Body of pancreas (tissue), 4 donors: ENCODE data around the gene SDR39U1. TPM values are rescaled to one million over a fixed set of nuclear protein-coding genes. Genes with fewer than 3 reads are reported as not detected.

Source experiments
- ATAC-seq: fragments of 150-250 bp; one replicate; pipeline ENCODE4 v1.9.1; 2016
- DNase-seq, 4 donors: peaks; one replicate each; pipeline ENCODE4 v3.0.0-alpha.2; 2019
- H3K27ac ChIP-seq, 4 donors: fragments of 200-600 bp; sonication (generic); 1 replicate in 3 of 4; 2 replicates in 1 of 4; pipeline versions ENCODE4 v1.5.1 to v1.6.1; 2016 to 2019; ENCODE audit warnings: mild to moderate bottlenecking in 1 of 4, mixed read lengths in 1 of 4, moderate library complexity in 1 of 4
- H3K27me3 ChIP-seq, 2 donors: fragments of 200-600 bp; sonication (generic); one replicate each; pipeline ENCODE4 v1.6.0; 2016; ENCODE audit warnings: mild to moderate bottlenecking in 1 of 2
- H3K36me3 ChIP-seq, 2 donors: fragments of 200-600 bp; sonication (generic); replicated peaks in 1 of 2; 2 replicates each; pipeline ENCODE4 v1.5.1; 2016; ENCODE audit warnings: low read depth in 2 of 2; ENCODE audit not compliant: insufficient read depth in 1 of 2
- H3K4me1 ChIP-seq: fragments of 200-600 bp; sonication (generic); one replicate; pipeline ENCODE4 v1.6.0; 2016
- H3K4me3 ChIP-seq, 2 donors: fragments of 200-600 bp; sonication (generic); 1 replicate in 1 of 2; 2 replicates in 1 of 2; pipeline ENCODE4 v1.5.1; 2016 to 2019
- H3K9me3 ChIP-seq, 3 donors: fragments of 200-600 bp; sonication (generic); 1 replicate in 2 of 3; 2 replicates in 1 of 3; pipeline ENCODE4 v1.5.1; 2016
- CTCF ChIP-seq, 7 experiments: fragments of 450-650 bp in 4 of 7; fragments of 200-600 bp in 3 of 7; sonication (generic) in 3 of 7; IDR thresholded peaks; one replicate each; pipeline ENCODE4 v1.5.1; 2016 to 2019; ENCODE audit warnings: antibody characterized with exemption in 7 of 7
- POLR2A ChIP-seq, 3 donors: fragments of 450-650 bp; IDR thresholded peaks; one replicate each; pipeline ENCODE4 v1.6.1; 2016; ENCODE audit warnings: antibody characterized with exemption in 3 of 3, mild to moderate bottlenecking in 2 of 3
- WGBS, 2 donors: methylation state at CpG; one replicate each; pipeline ENCODE4 v1.1.5; 2017; 5-methylcytosine and 5-hydroxymethylcytosine counted together
- intact Hi-C: fragments of 100-400 bp; cut with DNase I; formaldehyde crosslinking; loops from one replicate; pipeline ENCODE4 v1.15.1; 2023
- total RNA-seq, 2 donors: library from RNA; depleted of rRNA; stranded (reverse); fragments of >200 nt; gene quantifications; one replicate each; pipeline ENCODE4 v1.1.0, GENCODE V29; 2016

SDR39U1 gene
- total RNA-seq, 2 donors from 2014 or later, result 34.8 to 63.6 TPM

- H3K27ac ChIP-seq, result peak overlapping the region in 3 of 4 donors; percentile 39 to 58 (median 55)
- TF ChIP-seq CTCF (IDR thresholded peaks at IDR 0.05), result no peak
- TF ChIP-seq POLR2A (IDR thresholded peaks at IDR 0.05), result no peak
- no peaks in the 10 kb centered on the region for H3K27me3 ChIP-seq
- WGBS, 2 donors, result 55 to 57% methylated on average over 6 of the region's 6 CpGs
- no peaks in the 10 kb centered on the region for H3K9me3 ChIP-seq
- intact Hi-C loops, result loop anchor here (10.0 kb wide), 1 partner anchor 101 kb away; the partner anchor contains the start of genes ADCY4 and RIPK3
- DNase-seq, result no peak
- H3K4me3 ChIP-seq, result no peak overlapping the region
- ATAC-seq, result no peak
- H3K36me3 ChIP-seq, result peaks cover 9 to 16% of the 10 kb centered on the region in 2 donors
- peaks cover 43% of the 10 kb centered on the region for H3K4me1 ChIP-seq
Observed at GRCh38 chr14:24435998-24436354, 6.6 kb downstream of the SDR39U1 start.

DNA sequence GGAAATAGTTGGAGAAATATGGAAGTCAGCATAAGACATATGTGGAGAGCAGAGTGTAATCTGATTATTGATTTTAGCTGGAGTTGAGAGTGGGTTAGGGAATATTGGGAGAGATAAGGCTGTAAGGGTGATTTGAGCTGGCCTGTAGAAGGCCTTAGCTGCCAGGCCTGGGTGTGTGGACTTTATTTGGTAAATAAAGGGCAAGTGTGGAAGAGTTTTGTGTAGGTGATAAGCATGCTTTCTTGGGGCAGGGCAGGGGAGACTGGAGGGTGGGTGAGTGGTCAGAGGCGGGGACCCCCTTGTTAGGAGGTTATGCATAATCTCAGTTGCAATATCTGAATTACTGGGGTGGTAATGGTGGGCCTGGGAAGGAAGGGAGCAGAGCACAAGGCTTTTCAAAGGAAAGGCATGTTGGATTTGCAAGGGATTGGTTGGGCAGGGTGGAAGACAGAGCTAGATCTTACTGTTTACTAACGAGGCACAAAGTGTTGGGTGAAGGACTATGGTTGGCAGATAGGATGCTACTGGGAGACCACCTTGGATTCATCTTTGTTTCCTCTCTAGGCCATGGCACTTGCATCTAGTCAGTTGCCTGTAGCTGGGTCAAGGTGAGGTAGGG is 7.3 kb downstream of the SDR39U1 start:
- peaks cover 9 to 16% of the 10 kb centered on the region in 2 donors for H3K36me3 ChIP-seq
- 66 to 68% methylated on average over 2 of the region's 2 CpGs for WGBS, 2 donors

DNA sequence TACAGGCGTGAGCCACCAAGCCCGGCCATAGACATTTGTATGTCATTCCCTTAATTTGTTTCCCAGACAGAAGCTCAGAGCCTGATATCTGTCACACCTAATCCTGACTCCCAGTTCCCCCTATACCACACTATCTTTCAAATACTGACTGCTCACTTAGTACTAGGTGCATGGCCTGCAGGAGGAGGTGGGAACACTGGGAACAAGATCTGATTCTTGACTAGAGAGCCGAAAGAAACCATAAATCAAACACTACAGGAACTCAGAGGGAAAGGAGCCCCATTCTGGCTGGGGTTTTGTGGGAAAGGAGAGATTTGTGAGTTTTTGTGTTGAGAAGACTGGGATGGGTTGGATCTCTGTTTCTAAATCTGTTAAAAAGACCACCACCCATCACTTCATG is 7.9 kb downstream of the SDR39U1 start:
- 58 to 79% methylated on average over 3 of the region's 3 CpGs for WGBS, 2 donors
- no peaks in the 10 kb centered on the region for H3K27me3 ChIP-seq
- intact Hi-C loops, result loop anchor here (5.0 to 10.0 kb wide), 2 partner anchors 62 to 100 kb away; partner anchors contain the start of genes ADCY4 and RIPK3
- no peak overlapping the region for H3K4me3 ChIP-seq
- ATAC-seq (no peak), DNase-seq (no peak)
- TF ChIP-seq POLR2A (IDR thresholded peaks at IDR 0.05), result no peak
- no peak for TF ChIP-seq CTCF (IDR thresholded peaks at IDR 0.05)
- H3K36me3 ChIP-seq, result peaks cover 9 to 15% of the 10 kb centered on the region in 2 donors
- H3K27ac ChIP-seq, result no peak overlapping the region
- peaks cover 37% of the 10 kb centered on the region for H3K4me1 ChIP-seq
- no peaks in the 10 kb centered on the region for H3K9me3 ChIP-seq

More for the DNA sequence above, 7.3 kb downstream of the SDR39U1 start:
- Histone ChIP-seq H3K4me3 (no peak overlapping the region), H3K27me3 (no peaks in the 10 kb centered on the region), H3K9me3 (no peaks in the 10 kb centered on the region), H3K27ac (no peak overlapping the region), H3K4me1 (peaks cover 43% of the 10 kb centered on the region)
- ATAC-seq (no peak), DNase-seq (no peak)
- TF ChIP-seq POLR2A (IDR thresholded peaks at IDR 0.05), result no peak
- TF ChIP-seq CTCF (IDR thresholded peaks at IDR 0.05), result no peak
- intact Hi-C loops, result loop anchor here (10.0 kb wide), 1 partner anchor 100 kb away; the partner anchor contains the start of genes ADCY4 and RIPK3

- H3K4me3 ChIP-seq, result no peak overlapping the region
- no peak for TF ChIP-seq POLR2A (IDR thresholded peaks at IDR 0.05)
- TF ChIP-seq CTCF (IDR thresholded peaks at IDR 0.05), result no peak
- H3K27ac ChIP-seq, result no peak overlapping the region
- DNase-seq (no peak), ATAC-seq (no peak)
- no peaks in the 10 kb centered on the region for H3K27me3 ChIP-seq
- WGBS, 2 donors, result 67 to 74% methylated on average over 7 of the region's 7 CpGs
- peaks cover 42% of the 10 kb centered on the region for H3K4me1 ChIP-seq
- intact Hi-C loops, result loop anchor here (5.0 to 10.0 kb wide), 2 partner anchors 62 to 99 kb away; partner anchors contain the start of genes ADCY4 and RIPK3
- H3K36me3 ChIP-seq, result peaks cover 9 to 14% of the 10 kb centered on the region in 2 donors
- H3K9me3 ChIP-seq, result no peaks in the 10 kb centered on the region
Observed at GRCh38 chr14:24434036-24434435, 8.5 kb downstream of the SDR39U1 start.
